H9 (cell line): Measurements from ENCODE around the gene CTNS. TPM values are rescaled to one million over a fixed set of nuclear protein-coding genes. Genes with fewer than 3 reads are reported as not detected.

Experiments
- DNase-seq: peaks from one replicate; pipeline ENCODE4 v3.0.0-alpha.2; 2017
- H2AFZ ChIP-seq: one replicate; pipeline ENCODE4 v1.6.1; 2013; ENCODE audit warnings: mild to moderate bottlenecking, low read length, control low read depth, moderate library complexity
- H2AK5ac ChIP-seq: 2 replicates; pipeline ENCODE4 v1.6.1; 2013; ENCODE audit warnings: low read length, control low read depth, mixed read lengths; ENCODE audit not compliant: insufficient read length
- H2BK120ac ChIP-seq: one replicate; pipeline ENCODE4 v1.6.1; 2013; ENCODE audit warnings: low read depth, mild to moderate bottlenecking, low read length, control low read depth, inconsistent platforms; ENCODE audit not compliant: poor library complexity, severe bottlenecking
- H2BK12ac ChIP-seq: 2 replicates; pipeline ENCODE4 v1.6.1; 2013; ENCODE audit warnings: low read length, control low read depth, mixed read lengths, low read depth; ENCODE audit not compliant: insufficient read length
- H2BK15ac ChIP-seq: 2 replicates; pipeline ENCODE4 v1.6.1; 2013; ENCODE audit warnings: low read depth, low read length, control low read depth
- H2BK20ac ChIP-seq: one replicate; pipeline ENCODE4 v1.6.1; 2013; ENCODE audit warnings: low read depth, mild to moderate bottlenecking, low read length, control low read depth, inconsistent platforms; ENCODE audit not compliant: poor library complexity, severe bottlenecking
- H2BK5ac ChIP-seq: 2 replicates; pipeline ENCODE4 v1.6.1; 2013; ENCODE audit warnings: low read length, control low read depth, mixed read lengths; ENCODE audit not compliant: insufficient read length
- H3K14ac ChIP-seq: 2 replicates; pipeline ENCODE4 v1.6.1; 2013; ENCODE audit warnings: low read length, control low read depth; ENCODE audit not compliant: insufficient read depth
- H3K18ac ChIP-seq: 2 replicates; pipeline ENCODE4 v1.6.1; 2013; ENCODE audit warnings: low read depth, mild to moderate bottlenecking, mixed read lengths, low read length, control low read depth; ENCODE audit not compliant: insufficient read length
- H3K23ac ChIP-seq: 2 replicates; pipeline ENCODE4 v1.6.1; 2013; ENCODE audit warnings: low read length, control low read depth, mixed read lengths, low read depth; ENCODE audit not compliant: insufficient read length
- H3K23me2 ChIP-seq: 2 replicates; pipeline ENCODE4 v1.6.1; 2013; ENCODE audit warnings: low read depth, mild to moderate bottlenecking, mixed read lengths, low read length, control low read depth; ENCODE audit not compliant: insufficient read length, poor library complexity, severe bottlenecking
- H3K27ac ChIP-seq: 2 replicates; pipeline ENCODE4 v1.5.1; 2013; ENCODE audit warnings: low read length, control low read depth, mixed read lengths, low read depth; ENCODE audit not compliant: insufficient read length
- H3K27me3 ChIP-seq: 2 replicates; pipeline ENCODE4 v1.6.1; 2013; ENCODE audit warnings: low read length, control low read depth, inconsistent platforms; ENCODE audit not compliant: insufficient read depth
- H3K4ac ChIP-seq: 2 replicates; pipeline ENCODE4 v1.6.1; 2013; ENCODE audit warnings: low read depth, mild to moderate bottlenecking, control low read depth, inconsistent platforms, low read length, moderate library complexity
- H3K4me1 ChIP-seq: 2 replicates; pipeline ENCODE4 v1.6.1; 2013; ENCODE audit warnings: low read length, control low read depth, inconsistent platforms; ENCODE audit not compliant: insufficient read depth
- H3K4me2 ChIP-seq: 2 replicates; pipeline ENCODE4 v1.6.1; 2013; ENCODE audit warnings: low read length, control low read depth, mixed read lengths; ENCODE audit not compliant: insufficient read length, insufficient read depth
- H3K56ac ChIP-seq: 2 replicates; pipeline ENCODE4 v1.6.1; 2013; ENCODE audit warnings: low read depth, mild to moderate bottlenecking, mixed read lengths, low read length, control low read depth; ENCODE audit not compliant: insufficient read length
- H3K79me1 ChIP-seq: 2 replicates; pipeline ENCODE4 v1.6.1; 2013; ENCODE audit warnings: low read depth, mild to moderate bottlenecking, moderate library complexity, low read length, control low read depth, inconsistent platforms; ENCODE audit not compliant: insufficient read depth, poor library complexity, severe bottlenecking
- H3K79me2 ChIP-seq: 2 replicates; pipeline ENCODE4 v1.6.1; 2013; ENCODE audit warnings: low read length, control low read depth, inconsistent platforms; ENCODE audit not compliant: insufficient read depth
- H3K9ac ChIP-seq: 2 replicates; pipeline ENCODE4 v1.6.1; 2013; ENCODE audit warnings: low read length, control low read depth, mixed read lengths; ENCODE audit not compliant: insufficient read length; ENCODE audit errors: extremely low read depth
- H3K9me3 ChIP-seq: one replicate; pipeline ENCODE4 v1.6.1; 2013; ENCODE audit warnings: low read depth, low read length, inconsistent platforms; ENCODE audit not compliant: control insufficient read depth
- H3T11ph ChIP-seq: one replicate; pipeline ENCODE4 v1.6.1; 2013; ENCODE audit warnings: mild to moderate bottlenecking, low read length, control low read depth, inconsistent platforms
- H4K20me1 ChIP-seq: one replicate; pipeline ENCODE4 v1.6.1; 2013; ENCODE audit not compliant: control insufficient read depth, insufficient read length, insufficient read depth
- H4K5ac ChIP-seq: 2 replicates; pipeline ENCODE4 v1.6.1; 2013; ENCODE audit warnings: low read depth, mild to moderate bottlenecking, mixed read lengths, low read length, control low read depth; ENCODE audit not compliant: insufficient read length
- H4K8ac ChIP-seq: replicated peaks from 2 replicates; pipeline ENCODE4 v1.6.1; 2013; ENCODE audit warnings: low read length, control low read depth, mixed read lengths, low read depth; ENCODE audit not compliant: insufficient read length
- H4K91ac ChIP-seq: 2 replicates; pipeline ENCODE4 v1.6.1; 2013; ENCODE audit warnings: low read depth, mild to moderate bottlenecking, moderate library complexity, mixed read lengths, low read length, control low read depth; ENCODE audit not compliant: insufficient read length
- H3K27ac Mint-ChIP-seq, 3 experiments: 2 replicates in 2 of 3; 3 replicates in 1 of 3; pipeline ENCODE4 v1.8.0; 2020 to 2021; ENCODE audit warnings: mixed read lengths in 3 of 3, mild to moderate bottlenecking in 1 of 3, moderate library complexity in 1 of 3
- H3K27me3 Mint-ChIP-seq: 2 replicates; pipeline ENCODE4 v1.8.0; 2021; ENCODE audit warnings: low read depth, mild to moderate bottlenecking, moderate library complexity, mixed read lengths
- H3K36me3 Mint-ChIP-seq, 3 experiments: 2 replicates in 2 of 3; 3 replicates in 1 of 3; pipeline ENCODE4 v1.8.0; 2020 to 2021; ENCODE audit warnings: low read depth in 3 of 3, mixed read lengths in 3 of 3; ENCODE audit not compliant: insufficient read depth in 1 of 3
- H3K4me1 Mint-ChIP-seq, 2 experiments: 2 replicates each; pipeline ENCODE4 v1.8.0; 2020; ENCODE audit warnings: mixed read lengths in 2 of 2
- H3K4me3 Mint-ChIP-seq, 2 experiments: 2 replicates in 1 of 2; 3 replicates in 1 of 2; pipeline ENCODE4 v1.8.0; 2020 to 2021; ENCODE audit warnings: mild to moderate bottlenecking in 2 of 2, mixed read lengths in 2 of 2, moderate library complexity in 1 of 2
- H3K9me3 Mint-ChIP-seq, 2 experiments: 2 replicates in 1 of 2; 3 replicates in 1 of 2; pipeline ENCODE4 v1.8.0; 2020; ENCODE audit warnings: mild to moderate bottlenecking in 2 of 2, mixed read lengths in 2 of 2, moderate library complexity in 1 of 2
- CTCF ChIP-seq: fragments of 200-600 bp; sonication (generic); conservative IDR thresholded peaks from 3 replicates; pipeline ENCODE4 v1.8.0; 2021; ENCODE audit warnings: antibody characterized with exemption, mild to moderate bottlenecking
- WGBS: extraction: QIAGEN DNeasy Blood & Tissue Kit; methylation state at CpG from one replicate; pipeline ENCODE4 v1.1.7; 2013; ENCODE audit warnings: missing lambda C conversion rate, low lambda C conversion rate, mixed read lengths; ENCODE audit not compliant: insufficient read length; ENCODE audit errors: extremely low coverage; 5-methylcytosine and 5-hydroxymethylcytosine counted together
- total RNA-seq: library from RNA; stranded (reverse); gene quantifications from 2 replicates; pipeline ENCODE4 v1.2.1, GENCODE V29; 2021

The CTNS gene
- total RNA-seq, 1 experiment from 2014 or later = 12.8 TPM

- Mint-ChIP-seq H3K36me3 (peaks cover 1 to 27% (median 22%) of the 10 kb centered on the region in 3 experiments; a peak in 4 of 7 replicates), H3K27ac (no peak overlapping the region), H3K4me1 (peaks cover 16 to 20% of the 10 kb centered on the region in 2 experiments; a peak in 3 of 4 replicates), H3K27me3 (0 out of 2 replicates have a peak, but pooled peaks cover 1% of the 10 kb centered on the region), H3K9me3 (no peaks in the 10 kb centered on the region), H3K4me3 (no peak overlapping the region)
- no peak for DNase-seq
- Histone ChIP-seq H2BK20ac (no peak overlapping the region), H3K9ac (no peak overlapping the region), H2BK120ac (no peak overlapping the region), H4K91ac (no peak overlapping the region), H3K23me2 (no peaks in the 10 kb centered on the region), H2BK12ac (no peak overlapping the region), H2AFZ (no peak overlapping the region), H3K79me1 (no peaks in the 10 kb centered on the region), H3K18ac (no peak overlapping the region), H2AK5ac (no peak overlapping the region), H2BK5ac (no peak overlapping the region), H3K27me3 (no peaks in the 10 kb centered on the region), H3K9me3 (no peaks in the 10 kb centered on the region), H3K27ac (no peak overlapping the region), H3K4me1 (no peaks in the 10 kb centered on the region; the same call in 1 of the 2 replicates), H3K79me2 (no peaks in the 10 kb centered on the region), H4K8ac (no peak overlapping the region), H3K23ac (no peak overlapping the region), H3K4me2 (no peak overlapping the region), H2BK15ac (no peak overlapping the region), H3K56ac (no peak overlapping the region), H4K5ac (no peak overlapping the region), H3T11ph (no peak overlapping the region), H3K4ac (no peak overlapping the region), H4K20me1 (no peaks in the 10 kb centered on the region), H3K14ac (no peak overlapping the region)
- no CpG with 5 or more reads among the region's 4 CpGs for WGBS
- no peak for TF ChIP-seq CTCF
These were observed 7.4 kb downstream of the CTNS start for GRCh38 chr17:3643889-3644349.
